Psoas muscle (tissue), 8 donors: ENCODE results near the gene JMJD7. TPM values are rescaled to one million over a fixed set of nuclear protein-coding genes. Genes with fewer than 3 reads are reported as not detected.

Experiments used
- ATAC-seq, 4 donors: fragments of 200-7000 bp; cut with Tn5 transposase; one replicate each; pipeline ENCODE4 v1.9.1; 2020; ENCODE audit warnings: moderate library complexity in 3 of 4, mild to moderate bottlenecking in 2 of 4
- DNase-seq, 2 donors: peaks; one replicate each; pipeline ENCODE4 v3.0.0-alpha.2; 2020
- H3K27ac ChIP-seq: fragments of 200-600 bp; one replicate; pipeline ENCODE4 v1.8.0; 2022
- H3K27me3 ChIP-seq, 3 donors: fragments of 200-600 bp in 1 of 3; one replicate each; pipeline versions ENCODE4 v1.6.1 to v1.8.0; 2013 to 2022; ENCODE audit warnings: low read length in 2 of 3, mild to moderate bottlenecking in 2 of 3, moderate library complexity in 1 of 3; ENCODE audit not compliant: insufficient read depth in 3 of 3
- H3K36me3 ChIP-seq, 2 donors: fragments of 200-600 bp in 1 of 2; one replicate each; pipeline versions ENCODE4 v1.6.1 to v1.8.0; 2013 to 2022; ENCODE audit warnings: low read depth in 1 of 2, mild to moderate bottlenecking in 1 of 2, moderate library complexity in 1 of 2; ENCODE audit not compliant: insufficient read depth in 1 of 2
- H3K4me1 ChIP-seq: fragments of 200-600 bp; one replicate; pipeline ENCODE4 v1.8.0; 2022
- H3K4me3 ChIP-seq: fragments of 200-600 bp; one replicate; pipeline ENCODE4 v1.8.0; 2022; ENCODE audit warnings: mild to moderate bottlenecking
- H3K9me3 ChIP-seq: fragments of 200-600 bp; one replicate; pipeline ENCODE4 v1.8.0; 2022
- CTCF ChIP-seq: fragments of 200-600 bp; IDR thresholded peaks from one replicate; pipeline ENCODE4 v1.8.0; 2022; ENCODE audit warnings: antibody characterized with exemption
- WGBS, 3 donors: extraction: QIAGEN DNeasy Blood & Tissue Kit; methylation state at CpG; one replicate each; pipeline versions ENCODE4 v1.1.6 to v1.1.7; 2013; 5-methylcytosine and 5-hydroxymethylcytosine counted together
- intact Hi-C, 2 donors: fragments of 100-400 bp; cut with DNase I; formaldehyde crosslinking; loops; one replicate each; pipeline versions ENCODE4 v1.11.0 to v1.14.2; 2022
- polyA plus RNA-seq, 3 donors: library from polyadenylated mRNA; stranded (reverse); fragments of 200-250 nt; gene quantifications; one replicate each; pipeline ENCODE4 v1.2.3, GENCODE V29; 2013
- total RNA-seq, 4 donors: library from RNA; stranded (reverse); fragmentation: NEBNext Ultra II Directional in 2 of 4; extraction: Animal tissue kit (Norgen Biotek cat#: 25700) in 2 of 4; gene quantifications; one replicate each; pipeline versions ENCODE4 v1.2.1 to v1.2.4, GENCODE V29; 2021 to 2023
- donor health status: healthy with polysubstance abuse.
- donor health status: DM: no; HTN: no; CAD: no; lungs with moderate emphysema.
- donor health status: Bipolar disorder and iron deficiency.
- donor health status: healthy.
- donor health status: DM: yes; HTN: yes; CAD: no.
- donor health status: DM: no; HTN: no; CAD: no.
- donor health status: DM: no; HTN: no; CAD: no.
- donor health status: DM: yes; HTN: yes; CAD: no.

Gene JMJD7
- total and polyA plus RNA-seq, 7 donors: 4.4 to 8.0 (median 6.4) TPM

- intact Hi-C loops: loop anchor here in 1 of 2 donors (5.0 kb wide), 2 partner anchors 256 to 346 kb away; partner anchors contain the start of gene TYRO3
- DNase-seq (no peak), ATAC-seq (no peak)
- peaks cover 3 to 52% of the 10 kb centered on the region in 2 donors for H3K36me3 ChIP-seq
- H3K4me3 ChIP-seq: no peak overlapping the region
- 94 to 95% (median 94%) methylated on average over 10 to 11 of the region's 11 CpGs for WGBS, 3 donors
- TF ChIP-seq CTCF: no peak
- no peaks in the 10 kb centered on the region for H3K9me3 ChIP-seq
- no peak overlapping the region for H3K27ac ChIP-seq
- no peaks in the 10 kb centered on the region for H3K27me3 ChIP-seq
- H3K4me1 ChIP-seq: no peaks in the 10 kb centered on the region
Measured at GRCh38 chr15:41812820-41813375, 15.0 kb upstream of the JMJD7 start.

GRCh38 chr15:41813426-41813825, 14.5 kb upstream of the JMJD7 start:
- Histone ChIP-seq H3K4me1 (no peaks in the 10 kb centered on the region), H3K4me3 (no peak overlapping the region), H3K9me3 (no peaks in the 10 kb centered on the region), H3K36me3 (peaks cover 3 to 57% of the 10 kb centered on the region in 2 donors), H3K27ac (no peak overlapping the region), H3K27me3 (no peaks in the 10 kb centered on the region)
- DNase-seq (no peak), ATAC-seq (no peak)
- intact Hi-C loops: loop anchor here in 1 of 2 donors (5.0 kb wide), 2 partner anchors 256 to 346 kb away; partner anchors contain the start of gene TYRO3
- 87 to 89% (median 88%) methylated on average over 8 of the region's 8 CpGs for WGBS, 3 donors
- no peak for TF ChIP-seq CTCF

- Histone ChIP-seq H3K27me3 (no peaks in the 10 kb centered on the region), H3K4me1 (no peaks in the 10 kb centered on the region), H3K27ac (no peak overlapping the region), H3K36me3 (peaks cover 3 to 68% of the 10 kb centered on the region in 2 donors), H3K4me3 (no peak overlapping the region), H3K9me3 (no peaks in the 10 kb centered on the region)
- 87 to 94% (median 93%) methylated on average over 5 of the region's 5 CpGs for WGBS, 3 donors
- intact Hi-C loops: loop anchor here in 1 of 2 donors (5.0 kb wide), 2 partner anchors 257 to 347 kb away; partner anchors contain the start of gene TYRO3
- ATAC-seq: no peak
- no peak for TF ChIP-seq CTCF
- no peak for DNase-seq
Measured at GRCh38 chr15:41814534-41814933, 13.4 kb upstream of the JMJD7 start.

GRCh38 chr15:41816788-41817187, 11.1 kb upstream of the JMJD7 start:
- Histone ChIP-seq H3K4me3 (no peak overlapping the region), H3K27me3 (no peaks in the 10 kb centered on the region), H3K9me3 (no peaks in the 10 kb centered on the region), H3K27ac (no peak overlapping the region), H3K36me3 (peaks cover 3 to 90% of the 10 kb centered on the region in 2 donors), H3K4me1 (no peaks in the 10 kb centered on the region)
- intact Hi-C loops: loop anchor here in 1 of 2 donors (5.0 kb wide), 1 partner anchor 214 kb away; no protein-coding TSS in a partner anchor
- WGBS, 3 donors: 94 to 96% (median 95%) methylated on average over 9 of the region's 9 CpGs
- DNase-seq: peak in 1 of 2 donors; percentile 51
- no peak for TF ChIP-seq CTCF
- no peak for ATAC-seq
